BLaER1 (cell line): Measurements from ENCODE around the gene PLBD2.

Source experiments
- H3K27ac ChIP-seq: shearing (Covaris generic); formaldehyde crosslinking; 2 replicates; pipeline ENCODE4 v1.8.1; 2022
- H3K27me3 ChIP-seq: shearing (Covaris generic); formaldehyde crosslinking; 2 replicates; pipeline ENCODE4 v1.8.1; 2022
- H3K36me3 ChIP-seq: shearing (Covaris generic); formaldehyde crosslinking; 2 replicates; pipeline ENCODE4 v1.8.1; 2022
- H3K4me1 ChIP-seq: shearing (Covaris generic); formaldehyde crosslinking; 2 replicates; pipeline ENCODE4 v1.8.1; 2022
- H3K4me2 ChIP-seq: shearing (Covaris generic); formaldehyde crosslinking; 2 replicates; pipeline ENCODE4 v1.8.1; 2022
- H3K4me3 ChIP-seq: shearing (Covaris generic); formaldehyde crosslinking; 2 replicates; pipeline ENCODE4 v1.8.1; 2022
- H3K9ac ChIP-seq: shearing (Covaris generic); formaldehyde crosslinking; 2 replicates; pipeline ENCODE4 v1.8.1; 2022
- H3K9me3 ChIP-seq: shearing (Covaris generic); formaldehyde crosslinking; 2 replicates; pipeline ENCODE4 v1.8.1; 2022
- H4K20me1 ChIP-seq: shearing (Covaris generic); formaldehyde crosslinking; 2 replicates; pipeline ENCODE4 v1.8.1; 2022
- Cebpa-rat ChIP-seq: shearing (Covaris generic); IDR thresholded peaks from 2 replicates; pipeline ENCODE4 v1.8.1; 2022

PLBD2 gene

DNA sequence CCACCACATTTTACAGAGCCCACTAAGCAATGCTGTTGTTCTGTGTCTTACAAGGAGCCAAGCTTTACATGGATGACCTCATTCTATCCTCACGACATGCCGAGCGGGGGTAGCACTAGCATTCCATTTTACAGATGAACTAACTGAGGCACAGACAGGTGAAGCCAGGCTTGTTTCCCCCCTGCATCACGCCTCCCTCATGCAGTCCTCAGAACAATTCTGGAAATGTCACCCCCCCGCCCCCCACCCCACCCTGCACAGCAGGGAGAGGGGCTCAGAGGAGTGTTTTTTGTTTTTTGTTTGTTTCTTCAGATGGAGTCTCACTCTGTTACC is 25.0 kb upstream of the PLBD2 start:
- Histone ChIP-seq H3K4me2 (peak overlapping the region; percentile 96), H3K9ac (no peak overlapping the region), H3K9me3 (no peaks in the 10 kb centered on the region), H3K4me3 (no peak overlapping the region), H4K20me1 (peaks cover 9% of the 10 kb centered on the region; the same call in 1 of the 2 replicates), H3K27me3 (peaks cover 10% of the 10 kb centered on the region; the same call in 1 of the 2 replicates), H3K4me1 (peaks cover 28% of the 10 kb centered on the region), H3K27ac (no peak overlapping the region), H3K36me3 (peaks cover 15% of the 10 kb centered on the region; the same call in 1 of the 2 replicates)
- TF ChIP-seq Cebpa-rat: no peak

DNA sequence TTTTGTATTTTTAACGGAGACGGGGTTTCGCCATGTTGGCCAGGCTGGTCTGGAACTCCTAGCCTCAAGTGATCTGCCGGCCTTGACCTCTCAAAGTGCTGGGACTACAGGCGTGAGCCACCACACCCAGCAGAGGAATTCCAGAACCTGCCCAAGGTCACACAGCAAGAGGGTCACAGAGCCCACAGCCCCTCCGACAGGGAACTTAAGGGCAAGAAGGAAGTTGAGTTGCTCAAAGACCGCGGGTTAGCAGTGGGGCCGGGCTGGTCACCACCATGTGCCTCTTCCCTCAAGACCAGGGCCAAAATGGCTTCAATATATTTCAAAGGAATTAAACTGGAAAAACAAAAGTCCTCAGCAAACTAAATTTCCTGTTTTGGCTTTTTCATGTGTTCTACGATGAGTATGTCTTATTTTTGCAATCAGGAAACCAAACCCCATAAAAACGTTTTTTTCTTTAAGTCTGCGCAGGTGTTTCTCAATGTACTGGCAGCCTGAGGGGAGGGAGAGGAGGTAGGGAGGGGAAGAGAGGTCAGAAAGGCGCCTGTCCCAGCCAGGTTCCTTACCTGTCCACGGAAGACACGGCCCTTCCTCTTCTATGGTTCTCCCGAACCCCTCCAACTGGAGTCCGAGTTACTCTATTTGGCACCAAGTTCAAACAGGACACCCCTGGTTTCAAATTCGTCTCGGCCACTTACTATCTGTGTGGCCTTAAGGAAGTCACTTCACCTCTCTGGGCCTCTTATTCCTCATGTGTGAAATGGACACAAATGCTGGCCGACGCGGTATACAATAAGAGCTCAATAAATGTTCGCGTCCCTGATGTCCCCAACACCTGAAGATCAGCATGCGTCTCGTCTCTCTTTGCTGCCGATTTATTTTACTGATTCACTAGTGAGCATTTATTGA is 24.3 kb upstream of the PLBD2 start:
- Histone ChIP-seq H3K9me3 (no peaks in the 10 kb centered on the region), H3K4me2 (peak overlapping the region; percentile 96), H3K27ac (peak overlapping the region; percentile 67), H4K20me1 (peaks cover 9% of the 10 kb centered on the region; the same call in 1 of the 2 replicates), H3K36me3 (peaks cover 15% of the 10 kb centered on the region; the same call in 1 of the 2 replicates), H3K4me1 (peaks cover 28% of the 10 kb centered on the region), H3K27me3 (peaks cover 10% of the 10 kb centered on the region; the same call in 1 of the 2 replicates), H3K9ac (peak overlapping the region; percentile 83), H3K4me3 (peak overlapping the region; percentile 83)
- no peak for TF ChIP-seq Cebpa-rat

DNA sequence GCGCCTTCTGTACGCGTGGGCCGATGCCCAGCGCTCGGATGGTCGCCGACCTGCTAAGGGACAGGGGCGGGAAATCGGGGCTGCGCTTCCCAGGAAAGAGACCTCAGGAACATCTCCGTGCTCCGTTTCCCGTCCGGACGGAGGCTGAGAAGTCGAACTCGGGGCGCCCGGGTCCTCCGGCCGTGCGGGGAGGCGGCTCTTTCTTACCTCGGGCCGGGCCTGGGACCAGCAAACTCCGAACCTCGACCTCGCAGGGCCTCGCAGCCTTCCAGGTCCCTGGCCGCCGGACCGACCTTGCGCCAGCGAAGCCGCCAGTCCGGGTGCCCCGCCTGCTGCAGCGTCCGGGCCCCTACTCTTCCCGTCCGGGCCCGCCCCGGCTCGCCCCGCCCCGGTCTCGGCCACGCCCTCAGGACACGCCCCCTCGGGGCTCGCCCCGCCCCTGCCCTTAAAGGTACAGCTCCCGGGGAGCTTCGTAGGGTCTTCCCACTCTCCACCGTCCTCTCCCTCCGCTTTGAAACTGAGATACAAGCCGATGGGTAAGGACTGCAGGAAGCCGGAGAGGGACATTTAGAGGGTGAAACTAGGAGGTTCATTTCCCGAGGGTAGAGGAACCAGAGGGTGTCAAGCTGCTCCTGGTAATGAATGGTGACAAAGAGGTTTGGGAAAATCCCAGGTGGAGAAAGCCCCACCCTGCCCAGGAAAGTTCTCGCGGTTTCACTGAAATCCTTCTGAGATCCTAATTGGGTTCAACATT is 23.4 kb upstream of the PLBD2 start, which contains the start of gene SLC8B1:
TSS of gene SLC8B1 (minus strand) at position 324 of the 754 bp plus-strand sequence. CDS start 2,231 bp downstream, outside the sequence.
- peak within 1 kb of the TSS; percentile 83 for H3K9ac ChIP-seq
- peak within 1 kb of the TSS; percentile 67 for H3K27ac ChIP-seq
- peak within 1 kb of the TSS; percentile 83 for H3K4me3 ChIP-seq
- H3K36me3 ChIP-seq: peaks cover 15% of the 10 kb centered on the region; the same call in 1 of the 2 replicates
- no peaks in the 10 kb centered on the region for H3K9me3 ChIP-seq
- peaks cover 10% of the 10 kb centered on the region; the same call in 1 of the 2 replicates for H3K27me3 ChIP-seq
- H3K4me2 ChIP-seq: peak within 1 kb of the TSS; percentile 96
- H4K20me1 ChIP-seq: peaks cover 9% of the 10 kb centered on the region; the same call in 1 of the 2 replicates
- peaks cover 28% of the 10 kb centered on the region for H3K4me1 ChIP-seq
- no peak for TF ChIP-seq Cebpa-rat

GRCh38 chr12:113339540-113339939 is 18.8 kb upstream of the PLBD2 start:
- H3K4me3 ChIP-seq: no peak overlapping the region
- H3K9me3 ChIP-seq: no peaks in the 10 kb centered on the region
- H3K4me1 ChIP-seq: peaks cover 6% of the 10 kb centered on the region
- H3K9ac ChIP-seq: no peak overlapping the region
- TF ChIP-seq Cebpa-rat: no peak
- no peaks in the 10 kb centered on the region for H4K20me1 ChIP-seq
- H3K27ac ChIP-seq: no peak overlapping the region
- H3K27me3 ChIP-seq: peaks cover 2% of the 10 kb centered on the region; the same call in 1 of the 2 replicates
- no peaks in the 10 kb centered on the region for H3K36me3 ChIP-seq
- H3K4me2 ChIP-seq: no peak overlapping the region

DNA sequence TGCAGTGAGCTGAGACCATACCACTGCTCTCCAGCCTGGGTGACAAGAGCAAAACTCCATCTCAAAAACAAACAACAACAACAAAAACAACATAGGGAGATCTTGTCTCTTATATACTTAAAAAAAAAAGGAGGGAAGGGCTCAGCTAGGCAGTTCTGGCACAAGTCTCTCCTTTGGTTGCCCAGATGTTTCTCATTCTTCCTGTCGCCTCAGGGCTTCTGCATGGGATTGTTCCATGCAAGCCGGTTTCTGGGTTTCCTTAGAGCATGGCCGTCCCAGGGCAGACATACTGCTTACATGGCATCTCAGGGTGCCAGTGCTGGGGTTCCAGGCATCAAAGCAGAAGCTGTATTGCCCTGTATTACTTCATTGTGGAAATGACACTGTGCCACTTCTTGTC is 18.3 kb upstream of the PLBD2 start:
- Histone ChIP-seq H3K4me2 (no peak overlapping the region), H3K4me3 (no peak overlapping the region), H3K9me3 (no peaks in the 10 kb centered on the region), H3K9ac (no peak overlapping the region), H3K36me3 (no peaks in the 10 kb centered on the region), H4K20me1 (no peaks in the 10 kb centered on the region), H3K27me3 (no peaks in the 10 kb centered on the region), H3K27ac (no peak overlapping the region), H3K4me1 (0 out of 2 replicates have a peak, but pooled peaks cover 5% of the 10 kb centered on the region)
- TF ChIP-seq Cebpa-rat: no peak

GRCh38 chr12:113341535-113341934 is 16.9 kb upstream of the PLBD2 start:
- H3K4me3 ChIP-seq: no peak overlapping the region
- no peaks in the 10 kb centered on the region for H4K20me1 ChIP-seq
- H3K4me2 ChIP-seq: no peak overlapping the region
- H3K4me1 ChIP-seq: no peaks in the 10 kb centered on the region
- TF ChIP-seq Cebpa-rat: no peak
- H3K36me3 ChIP-seq: no peaks in the 10 kb centered on the region
- H3K9me3 ChIP-seq: no peaks in the 10 kb centered on the region
- H3K27ac ChIP-seq: no peak overlapping the region
- H3K9ac ChIP-seq: no peak overlapping the region
- no peaks in the 10 kb centered on the region for H3K27me3 ChIP-seq

DNA sequence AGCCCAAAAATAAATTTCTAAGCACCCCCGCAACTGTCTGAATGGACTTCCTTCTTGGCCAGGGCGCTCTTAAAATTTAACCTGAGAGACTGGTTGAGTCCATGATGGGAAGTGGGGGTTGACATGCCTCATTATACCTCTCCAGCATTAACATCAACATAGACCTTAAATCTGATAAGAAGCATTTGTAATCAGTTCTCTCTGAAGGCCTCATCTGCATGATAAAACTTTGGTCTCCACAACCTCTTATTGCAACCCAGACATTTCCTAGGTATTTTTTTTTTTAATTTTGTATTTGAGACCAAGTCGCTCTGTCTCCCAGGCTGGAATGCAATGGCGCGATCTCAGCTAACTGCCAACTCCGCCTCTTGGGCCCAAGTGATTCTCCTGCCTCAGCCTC is 13.1 kb upstream of the PLBD2 start:
- Histone ChIP-seq H4K20me1 (no peaks in the 10 kb centered on the region), H3K27ac (no peak overlapping the region), H3K4me1 (no peaks in the 10 kb centered on the region), H3K9me3 (no peaks in the 10 kb centered on the region), H3K9ac (no peak overlapping the region), H3K4me3 (no peak overlapping the region), H3K4me2 (no peak overlapping the region), H3K27me3 (no peaks in the 10 kb centered on the region), H3K36me3 (no peaks in the 10 kb centered on the region)
- TF ChIP-seq Cebpa-rat: no peak

GRCh38 chr12:113346353-113346752 is 12.0 kb upstream of the PLBD2 start:
- H3K36me3 ChIP-seq: no peaks in the 10 kb centered on the region
- no peaks in the 10 kb centered on the region for H3K9me3 ChIP-seq
- H3K4me1 ChIP-seq: no peaks in the 10 kb centered on the region
- no peaks in the 10 kb centered on the region for H4K20me1 ChIP-seq
- TF ChIP-seq Cebpa-rat: no peak
- no peak overlapping the region for H3K9ac ChIP-seq
- no peaks in the 10 kb centered on the region for H3K27me3 ChIP-seq
- no peak overlapping the region for H3K4me2 ChIP-seq
- no peak overlapping the region for H3K4me3 ChIP-seq
- no peak overlapping the region for H3K27ac ChIP-seq

DNA sequence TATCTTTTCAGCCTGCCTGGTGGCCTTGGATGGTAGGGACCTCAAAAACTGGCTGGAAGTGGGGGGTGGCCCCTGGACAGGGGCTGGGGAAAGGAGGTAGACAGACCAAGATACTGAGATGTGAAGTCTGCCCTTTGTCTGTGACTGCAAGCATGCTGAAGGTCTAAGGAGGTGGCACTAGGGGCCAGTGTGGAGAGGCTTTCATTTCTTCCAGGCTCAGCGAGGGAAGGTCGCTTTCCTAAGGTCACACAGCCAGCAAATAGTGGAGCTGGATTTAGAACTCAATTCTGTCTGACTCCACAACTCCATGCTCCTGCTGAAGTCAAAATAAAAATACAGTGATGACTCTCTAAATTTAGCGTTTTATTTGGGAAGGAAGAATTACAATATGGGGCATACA is 11.3 kb upstream of the PLBD2 start:
- Histone ChIP-seq H3K9me3 (no peaks in the 10 kb centered on the region), H3K36me3 (no peaks in the 10 kb centered on the region), H3K4me3 (no peak overlapping the region), H3K27ac (no peak overlapping the region), H3K4me2 (no peak overlapping the region), H3K27me3 (no peaks in the 10 kb centered on the region), H3K9ac (no peak overlapping the region), H3K4me1 (no peaks in the 10 kb centered on the region), H4K20me1 (no peaks in the 10 kb centered on the region)
- TF ChIP-seq Cebpa-rat: no peak

GRCh38 chr12:113347892-113348291 is 10.5 kb upstream of the PLBD2 start:
- Histone ChIP-seq H3K4me1 (no peaks in the 10 kb centered on the region), H3K27ac (no peak overlapping the region), H4K20me1 (no peaks in the 10 kb centered on the region), H3K36me3 (no peaks in the 10 kb centered on the region), H3K9ac (no peak overlapping the region), H3K27me3 (no peaks in the 10 kb centered on the region), H3K4me3 (no peak overlapping the region), H3K9me3 (no peaks in the 10 kb centered on the region), H3K4me2 (no peak overlapping the region)
- no peak for TF ChIP-seq Cebpa-rat
